Measurements from ENCODE around the gene TTC21B. TPM values are rescaled to one million over a fixed set of nuclear protein-coding genes. Genes with fewer than 3 reads are reported as not detected.

TTC21B gene
- total RNA-seq, 1 donor from 2014 or later: 21.7 TPM

GRCh38 chr2:165827921-165828276 lies 125.7 kb downstream of the TTC21B start:
- no peak for TF ChIP-seq CTCF (IDR thresholded peaks at IDR 0.05)
- Histone ChIP-seq H3K36me3 (no peaks in the 10 kb centered on the region), H3K4me1 (peaks cover 4% of the 10 kb centered on the region), H3K27me3 (no peaks in the 10 kb centered on the region), H3K4me3 (no peak overlapping the region), H3K9me3 (no peaks in the 10 kb centered on the region), H3K27ac (no peak overlapping the region)
- intact Hi-C loops (cut with DNase I): no loop called here
- DNase-seq (no peak), ATAC-seq (no peak)

DNA sequence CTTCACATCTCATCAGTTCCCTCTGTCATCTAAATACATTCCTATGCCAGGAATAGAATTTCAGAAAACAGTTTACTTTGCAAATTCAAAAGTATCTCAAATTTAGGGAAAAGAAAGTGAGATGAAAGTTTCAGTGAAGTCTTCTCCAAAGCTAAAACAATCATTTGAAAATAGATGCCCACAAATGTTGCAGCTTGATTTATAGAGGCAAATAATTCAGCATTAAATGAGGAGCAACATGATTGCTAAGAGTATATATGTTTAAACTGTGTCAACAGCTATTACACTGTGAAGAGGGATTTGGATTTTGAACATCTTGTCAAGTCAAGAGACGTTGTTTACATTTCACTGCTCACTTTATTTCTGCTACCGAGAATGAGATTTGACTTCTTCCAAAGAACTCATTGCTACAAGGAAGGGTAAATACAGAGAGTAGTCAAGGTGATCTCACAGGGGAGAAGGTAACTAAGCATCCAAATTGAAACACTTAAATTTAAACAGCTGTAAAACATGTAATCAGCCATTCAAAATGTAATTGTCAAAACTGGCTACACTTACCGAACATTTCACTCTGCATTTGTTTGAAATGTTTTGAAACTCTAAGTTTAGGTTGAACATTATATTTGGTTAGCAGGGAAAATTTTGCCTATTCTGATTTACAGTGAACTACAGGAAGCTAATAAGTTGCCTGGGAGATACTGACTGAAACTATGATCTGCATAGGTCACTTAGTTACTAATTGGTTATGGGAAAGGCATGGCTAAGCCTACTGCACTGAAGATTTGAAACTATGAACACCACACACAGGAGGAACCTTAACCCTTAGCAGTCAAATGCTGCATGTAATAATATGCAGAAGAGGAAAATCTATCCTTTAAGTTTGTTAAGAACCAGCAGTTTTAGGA lies 126.3 kb downstream of the TTC21B start:
- H3K36me3 ChIP-seq: no peaks in the 10 kb centered on the region
- H3K9me3 ChIP-seq: no peaks in the 10 kb centered on the region
- H3K4me3 ChIP-seq: no peak overlapping the region
- no peaks in the 10 kb centered on the region for H3K27me3 ChIP-seq
- peaks cover 4% of the 10 kb centered on the region for H3K4me1 ChIP-seq
- DNase-seq (no peak), ATAC-seq (no peak)
- TF ChIP-seq CTCF (IDR thresholded peaks at IDR 0.05): no peak
- no peak overlapping the region for H3K27ac ChIP-seq
- intact Hi-C loops (cut with DNase I): no loop called here

- intact Hi-C loops (cut with DNase I): no loop called here
- Histone ChIP-seq H3K4me1 (peaks cover 4% of the 10 kb centered on the region), H3K27ac (no peak overlapping the region), H3K9me3 (no peaks in the 10 kb centered on the region), H3K36me3 (no peaks in the 10 kb centered on the region), H3K27me3 (no peaks in the 10 kb centered on the region), H3K4me3 (no peak overlapping the region)
- ATAC-seq: no peak
- DNase-seq: no peak
- TF ChIP-seq CTCF (IDR thresholded peaks at IDR 0.05): no peak
Observed at GRCh38 chr2:165825041-165825440, 128.5 kb downstream of the TTC21B start.

Other genes with a start within 250 kb of the TTC21B start
- gene GALNT3, start 159.5 kb downstream of the TTC21B start, total RNA-seq: 25.8 TPM
- 26.9 TPM for gene SCN1A, start 174.2 kb upstream of the TTC21B start, total RNA-seq